NCI-H146 (cell line): ENCODE data around the gene STPG3.

ENCODE experiments used
- DNase-seq: peaks from one replicate; lab custom pipeline; 2025; lab: John Stamatoyannopoulos, UW

Gene STPG3

DNA sequence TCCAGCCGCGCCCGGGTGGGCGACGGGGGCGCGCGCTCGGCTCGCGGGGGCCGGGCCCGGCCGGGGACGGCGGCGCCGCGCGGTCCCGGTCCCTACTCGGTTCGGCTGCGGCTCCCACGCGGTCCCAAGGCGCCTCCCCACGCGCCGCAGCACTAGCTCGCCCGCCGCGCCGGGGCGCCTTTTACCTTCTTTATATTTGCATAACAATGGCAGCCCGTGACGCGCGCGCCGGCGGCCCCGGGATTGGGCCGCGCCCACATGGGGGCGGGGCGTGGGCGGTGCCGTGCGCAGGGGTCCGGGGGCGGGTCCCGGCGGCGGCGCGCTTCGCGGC is 51.0 kb downstream of the STPG3 start, which contains the start of gene NRARP:
Gene NRARP, minus strand, starts transcription at position 154 of the 331 bp plus-strand sequence. CDS start 343 bp downstream, outside the sequence.
- peak; percentile 87 for DNase-seq

DNA sequence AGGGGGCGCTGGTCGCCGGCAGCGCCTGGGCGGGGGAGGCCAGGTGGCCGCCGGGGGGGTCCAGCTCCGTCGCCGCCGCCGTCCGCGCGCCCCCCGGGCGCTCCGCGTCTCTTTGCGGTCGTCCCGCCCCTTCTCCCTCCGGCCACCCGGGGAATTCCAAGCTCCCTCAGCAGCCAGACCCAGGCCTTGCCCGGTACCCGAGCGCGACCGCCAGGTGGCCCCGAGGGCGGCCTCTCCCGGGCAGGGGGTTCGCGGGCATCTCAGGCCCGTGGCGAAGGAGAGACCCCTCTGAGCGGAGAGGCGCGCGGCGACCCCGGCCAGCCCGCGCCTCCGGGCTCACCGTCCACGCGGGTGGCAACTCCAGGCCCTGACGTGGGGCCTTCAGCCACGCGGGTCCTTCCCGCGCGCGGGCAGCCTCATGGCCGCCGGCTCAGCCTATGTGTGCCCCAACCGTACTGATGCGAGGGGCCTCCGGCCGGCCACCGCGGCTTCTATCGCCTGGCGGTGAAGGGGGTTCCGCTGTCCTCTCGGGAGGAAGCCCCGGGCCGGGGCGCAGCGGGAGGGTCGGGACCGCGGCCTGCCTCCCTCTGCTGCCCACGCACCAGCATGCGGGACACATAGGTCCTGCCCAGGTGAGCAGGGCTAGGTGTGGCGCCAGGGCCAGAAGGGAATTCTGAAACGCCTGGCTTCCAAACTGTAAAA is 51.5 kb downstream of the STPG3 start:
- peak; percentile 84 for DNase-seq
